Keratinocyte (primary cell): Measurements from ENCODE around the gene GLG1. TPM values are rescaled to one million over a fixed set of nuclear protein-coding genes. Genes with fewer than 3 reads are reported as not detected.

Experiments used
- DNase-seq: peaks from one replicate; pipeline ENCODE4 v3.0.0-alpha.2; 2011; ENCODE audit warnings: low read depth, missing footprints, low spot score
- FAIRE-seq: peaks from 2 replicates; lab custom pipeline; 2011; peaks lifted over from hg19 to GRCh38; lab: Jason Lieb, UNC
- H2AFZ ChIP-seq: 2 replicates; pipeline ENCODE4 v1.6.0; 2012; ENCODE audit warnings: low read length, control low read depth, inconsistent platforms; ENCODE audit not compliant: control insufficient read depth
- H3K27ac ChIP-seq: 2 replicates; pipeline ENCODE4 v1.5.1; 2011; ENCODE audit warnings: low read length; ENCODE audit not compliant: control insufficient read depth, insufficient read depth
- H3K27me3 ChIP-seq: 3 replicates; pipeline ENCODE4 v1.6.0; 2011; ENCODE audit warnings: low read length; ENCODE audit not compliant: control insufficient read depth, insufficient read depth; ENCODE audit errors: extremely low read depth
- H3K36me3 ChIP-seq, 2 experiments: 2 replicates in 1 of 2; 3 replicates in 1 of 2; pipeline ENCODE4 v1.5.1; 2011; ENCODE audit warnings: low read length in 2 of 2, mild to moderate bottlenecking in 1 of 2; ENCODE audit not compliant: control insufficient read depth in 2 of 2, insufficient read depth in 2 of 2; ENCODE audit errors: extremely low read depth in 1 of 2
- H3K4me1 ChIP-seq: 3 replicates; pipeline ENCODE4 v1.5.1; 2011; ENCODE audit warnings: low read length; ENCODE audit not compliant: control insufficient read depth, insufficient read depth; ENCODE audit errors: extremely low read depth
- H3K4me2 ChIP-seq: 3 replicates; pipeline ENCODE4 v1.6.0; 2011; ENCODE audit warnings: low read depth, low read length; ENCODE audit not compliant: control insufficient read depth, insufficient read depth; ENCODE audit errors: extremely low read depth
- H3K4me3 ChIP-seq, 3 experiments: fragments of 200-600 bp in 1 of 3; sonication (generic) in 1 of 3; 2 replicates in 2 of 3; 3 replicates in 1 of 3; pipeline ENCODE4 v1.5.1; 2011 to 2016; ENCODE audit warnings: low read length in 3 of 3, mild to moderate bottlenecking in 3 of 3, control low read depth in 2 of 3, inconsistent platforms in 1 of 3, low read depth in 1 of 3, mixed read lengths in 1 of 3, mixed run types in 1 of 3, moderate library complexity in 1 of 3; ENCODE audit not compliant: control insufficient read depth in 2 of 3, insufficient read depth in 2 of 3; ENCODE audit errors: extremely low read depth in 1 of 3
- H3K79me2 ChIP-seq: 2 replicates; pipeline ENCODE4 v1.6.0; 2012; ENCODE audit warnings: low read length; ENCODE audit not compliant: control insufficient read depth, insufficient read depth
- H3K9ac ChIP-seq: 3 replicates; pipeline ENCODE4 v1.6.0; 2011; ENCODE audit warnings: low read length; ENCODE audit not compliant: control insufficient read depth, insufficient read depth; ENCODE audit errors: extremely low read depth
- H3K9me1 ChIP-seq: 3 replicates; pipeline ENCODE4 v1.6.0; 2011; ENCODE audit warnings: low read length; ENCODE audit not compliant: control insufficient read depth, insufficient read depth; ENCODE audit errors: extremely low read depth
- H3K9me3 ChIP-seq: 2 replicates; pipeline ENCODE4 v1.5.1; 2012; ENCODE audit warnings: low read depth, low read length; ENCODE audit not compliant: control insufficient read depth
- H4K20me1 ChIP-seq: 3 replicates; pipeline ENCODE4 v1.6.0; 2011; ENCODE audit warnings: low read length; ENCODE audit not compliant: control insufficient read depth, insufficient read depth; ENCODE audit errors: extremely low read depth
- EZH2 ChIP-seq: IDR thresholded peaks from one replicate; pipeline ENCODE4 v1.6.1; 2012; ENCODE audit warnings: inconsistent platforms, mild to moderate bottlenecking, low read length, moderate library complexity
- dilution Hi-C: fragments of 300-500 bp; cut with MboI; formaldehyde crosslinking; loops from one replicate; pipeline ENCODE4 v1.7.0; 2020; ENCODE audit warnings: low sequenced_read_pairs; ENCODE audit not compliant: extremely low pct_ligation_motif_present
- polyA plus RNA-seq, 5 experiments: library from polyadenylated mRNA; depleted of rRNA in 3 of 5; stranded (reverse) in 3 of 5; stranded (forward) in 1 of 5; unstranded in 1 of 5; fragments of >200 nt; gene quantifications; 1 replicate in 1 of 5; 2 replicates in 3 of 5; 3 replicates in 1 of 5; pipeline versions ENCODE4 v1.2.1 to v1.2.3, GENCODE V29; 2011 to 2012; ENCODE audit warnings: missing spikeins in 2 of 5, low read depth in 1 of 5, low replicate concordance in 1 of 5
- TF ChIP-seq, protein P1 (sequence below), 3 experiments: IDR thresholded peaks in 1 of 3; conservative IDR thresholded peaks in 1 of 3; optimal IDR thresholded peaks in 1 of 3; 2 replicates in 2 of 3; 3 replicates in 1 of 3; pipeline versions ENCODE3 to v1.5.1; 2011; ENCODE audit warnings: low read length in 3 of 3, mild to moderate bottlenecking in 3 of 3, moderate library complexity in 2 of 3, control low read depth in 1 of 3, inconsistent platforms in 1 of 3; ENCODE audit not compliant: insufficient read depth in 2 of 3; ENCODE audit errors: extremely low read depth in 1 of 3

The GLG1 gene
- polyA plus RNA-seq, 1 donor (not counting 4 experiments of a cell fraction or from before 2014, with no cell fraction given): 63.6 TPM

GRCh38 chr16:74625500-74626350 is 18.8 kb upstream of the GLG1 start:
- TF ChIP-seq EZH2: no peak
- TF ChIP-seq, protein P1, sequence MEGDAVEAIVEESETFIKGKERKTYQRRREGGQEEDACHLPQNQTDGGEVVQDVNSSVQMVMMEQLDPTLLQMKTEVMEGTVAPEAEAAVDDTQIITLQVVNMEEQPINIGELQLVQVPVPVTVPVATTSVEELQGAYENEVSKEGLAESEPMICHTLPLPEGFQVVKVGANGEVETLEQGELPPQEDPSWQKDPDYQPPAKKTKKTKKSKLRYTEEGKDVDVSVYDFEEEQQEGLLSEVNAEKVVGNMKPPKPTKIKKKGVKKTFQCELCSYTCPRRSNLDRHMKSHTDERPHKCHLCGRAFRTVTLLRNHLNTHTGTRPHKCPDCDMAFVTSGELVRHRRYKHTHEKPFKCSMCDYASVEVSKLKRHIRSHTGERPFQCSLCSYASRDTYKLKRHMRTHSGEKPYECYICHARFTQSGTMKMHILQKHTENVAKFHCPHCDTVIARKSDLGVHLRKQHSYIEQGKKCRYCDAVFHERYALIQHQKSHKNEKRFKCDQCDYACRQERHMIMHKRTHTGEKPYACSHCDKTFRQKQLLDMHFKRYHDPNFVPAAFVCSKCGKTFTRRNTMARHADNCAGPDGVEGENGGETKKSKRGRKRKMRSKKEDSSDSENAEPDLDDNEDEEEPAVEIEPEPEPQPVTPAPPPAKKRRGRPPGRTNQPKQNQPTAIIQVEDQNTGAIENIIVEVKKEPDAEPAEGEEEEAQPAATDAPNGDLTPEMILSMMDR (optimal IDR thresholded peaks at IDR 0.05 in 1 of 3, IDR thresholded peaks at IDR 0.05 in 1 of 3, conservative IDR thresholded peaks at IDR 0.05 in 1 of 3; ENCODE audit: extremely low read depth in 1 of 3, insufficient read depth in 2 of 3, low read length in 3 of 3): no peak
- H4K20me1 ChIP-seq: no peaks in the 10 kb centered on the region
- FAIRE-seq (no peak), DNase-seq (no peak)
- no peak overlapping the region for H3K27ac ChIP-seq
- no peaks in the 10 kb centered on the region for H3K9me3 ChIP-seq
- H3K4me3 ChIP-seq: no peak overlapping the region
- no peaks in the 10 kb centered on the region for H3K9me1 ChIP-seq
- no peak overlapping the region for H3K4me2 ChIP-seq
- no peaks in the 10 kb centered on the region for H3K27me3 ChIP-seq
- dilution Hi-C loops: no loop called here
- H3K79me2 ChIP-seq: no peaks in the 10 kb centered on the region
- H3K9ac ChIP-seq: no peak overlapping the region
- H3K36me3 ChIP-seq: peaks cover 26 to 40% of the 10 kb centered on the region in 2 experiments
- H2AFZ ChIP-seq: no peak overlapping the region
- H3K4me1 ChIP-seq: no peaks in the 10 kb centered on the region

DNA sequence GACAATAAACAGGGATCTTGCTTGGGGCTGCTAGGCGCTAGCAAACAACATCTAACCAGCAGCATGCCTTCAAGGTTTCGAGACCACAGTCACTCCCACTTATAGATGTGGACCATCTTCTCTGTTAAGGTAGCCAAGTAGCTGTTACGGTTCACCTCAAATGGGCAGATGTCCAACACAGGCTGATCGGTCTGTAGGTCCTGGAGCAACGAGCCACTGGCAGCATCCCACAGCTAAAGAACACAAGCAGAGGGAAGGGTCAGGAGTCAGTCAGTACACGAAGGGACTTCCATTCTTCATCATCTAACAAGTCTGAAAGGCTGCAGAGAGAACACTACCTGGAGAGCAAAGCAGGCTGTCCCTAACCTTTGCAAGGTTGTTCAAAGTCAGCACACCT is 16.9 kb upstream of the GLG1 start:
- no peaks in the 10 kb centered on the region for H3K27me3 ChIP-seq
- no peak overlapping the region for H3K27ac ChIP-seq
- dilution Hi-C loops: no loop called here
- H3K79me2 ChIP-seq: no peaks in the 10 kb centered on the region
- H3K9ac ChIP-seq: no peak overlapping the region
- no peaks in the 10 kb centered on the region for H3K9me3 ChIP-seq
- TF ChIP-seq, protein P1 (optimal IDR thresholded peaks at IDR 0.05 in 1 of 3, IDR thresholded peaks at IDR 0.05 in 1 of 3, conservative IDR thresholded peaks at IDR 0.05 in 1 of 3; ENCODE audit: extremely low read depth in 1 of 3, insufficient read depth in 2 of 3, low read length in 3 of 3): no peak
- TF ChIP-seq EZH2: no peak
- FAIRE-seq: no peak
- no peaks in the 10 kb centered on the region for H4K20me1 ChIP-seq
- DNase-seq: no peak
- no peaks in the 10 kb centered on the region for H3K9me1 ChIP-seq
- H3K4me1 ChIP-seq: no peaks in the 10 kb centered on the region
- no peak overlapping the region for H2AFZ ChIP-seq
- H3K4me3 ChIP-seq: no peak overlapping the region
- H3K4me2 ChIP-seq: no peak overlapping the region
- H3K36me3 ChIP-seq: peaks cover 21 to 44% of the 10 kb centered on the region in 2 experiments
